Uterus (tissue), 4 donors: ENCODE data around the gene COQ7. TPM values are rescaled to one million over a fixed set of nuclear protein-coding genes. Genes with fewer than 3 reads are reported as not detected.

Experiments
- DNase-seq, 2 donors: peaks; one replicate each; pipeline ENCODE4 v3.0.0-alpha.2; 2019 to 2020
- H3K27ac ChIP-seq, 2 donors: fragments of 200-600 bp; sonication (generic); 1 replicate in 1 of 2; 2 replicates in 1 of 2; pipeline ENCODE4 v1.5.1; 2016 to 2018
- H3K27me3 ChIP-seq, 2 donors: fragments of 200-600 bp; sonication (generic); one replicate each; pipeline ENCODE4 v1.5.1; 2018 to 2019; ENCODE audit warnings: control low read depth in 1 of 2
- H3K36me3 ChIP-seq, 2 donors: fragments of 200-600 bp; sonication (generic); one replicate each; pipeline ENCODE4 v1.5.1; 2019; ENCODE audit warnings: control low read depth in 1 of 2
- H3K4me1 ChIP-seq, 2 donors: fragments of 200-600 bp; sonication (generic); one replicate each; pipeline ENCODE4 v1.5.1; 2018 to 2019; ENCODE audit warnings: control low read depth in 1 of 2
- H3K4me3 ChIP-seq, 2 donors: fragments of 200-600 bp; sonication (generic); 1 replicate in 1 of 2; 2 replicates in 1 of 2; pipeline ENCODE4 v1.5.1; 2018 to 2019; ENCODE audit warnings: mild to moderate bottlenecking in 1 of 2
- H3K9me3 ChIP-seq, 2 donors: fragments of 200-600 bp; sonication (generic); one replicate each; pipeline ENCODE4 v1.5.1; 2019; ENCODE audit warnings: control low read depth in 1 of 2
- POLR2A ChIP-seq, 2 donors: fragments of 450-650 bp; IDR thresholded peaks; one replicate each; pipeline ENCODE4 v1.6.1; 2016; ENCODE audit warnings: antibody characterized with exemption in 2 of 2, mild to moderate bottlenecking in 1 of 2, moderate library complexity in 1 of 2
- intact Hi-C: fragments of 100-400 bp; cut with DNase I; formaldehyde crosslinking; loops from one replicate; pipeline ENCODE4 v1.15.1; 2023; ENCODE audit warnings: low total_unique reads
- total RNA-seq, 4 donors: library from RNA; depleted of rRNA in 3 of 4; stranded (reverse); fragments of >200 nt in 3 of 4; gene quantifications; one replicate each; pipeline versions ENCODE4 v1.1.0 to v1.2.4, GENCODE V29; 2014 to 2023
- TF ChIP-seq, protein P1 (sequence below), 4 experiments: fragments of 200-600 bp in 2 of 4; fragments of 450-650 bp in 2 of 4; sonication (generic) in 2 of 4; IDR thresholded peaks; one replicate each; pipeline ENCODE4 v1.5.1; 2016 to 2019; ENCODE audit warnings: antibody characterized with exemption in 4 of 4, mild to moderate bottlenecking in 2 of 4, moderate library complexity in 1 of 4
- donor health status: DM: yes; HTN: yes; CAD: no.

Gene COQ7
- total RNA-seq = 10 to 100 TPM in 3 of 4 donors, 1 to 10 TPM in 1; 9.7 to 40.2 (median 27.3) TPM

DNA sequence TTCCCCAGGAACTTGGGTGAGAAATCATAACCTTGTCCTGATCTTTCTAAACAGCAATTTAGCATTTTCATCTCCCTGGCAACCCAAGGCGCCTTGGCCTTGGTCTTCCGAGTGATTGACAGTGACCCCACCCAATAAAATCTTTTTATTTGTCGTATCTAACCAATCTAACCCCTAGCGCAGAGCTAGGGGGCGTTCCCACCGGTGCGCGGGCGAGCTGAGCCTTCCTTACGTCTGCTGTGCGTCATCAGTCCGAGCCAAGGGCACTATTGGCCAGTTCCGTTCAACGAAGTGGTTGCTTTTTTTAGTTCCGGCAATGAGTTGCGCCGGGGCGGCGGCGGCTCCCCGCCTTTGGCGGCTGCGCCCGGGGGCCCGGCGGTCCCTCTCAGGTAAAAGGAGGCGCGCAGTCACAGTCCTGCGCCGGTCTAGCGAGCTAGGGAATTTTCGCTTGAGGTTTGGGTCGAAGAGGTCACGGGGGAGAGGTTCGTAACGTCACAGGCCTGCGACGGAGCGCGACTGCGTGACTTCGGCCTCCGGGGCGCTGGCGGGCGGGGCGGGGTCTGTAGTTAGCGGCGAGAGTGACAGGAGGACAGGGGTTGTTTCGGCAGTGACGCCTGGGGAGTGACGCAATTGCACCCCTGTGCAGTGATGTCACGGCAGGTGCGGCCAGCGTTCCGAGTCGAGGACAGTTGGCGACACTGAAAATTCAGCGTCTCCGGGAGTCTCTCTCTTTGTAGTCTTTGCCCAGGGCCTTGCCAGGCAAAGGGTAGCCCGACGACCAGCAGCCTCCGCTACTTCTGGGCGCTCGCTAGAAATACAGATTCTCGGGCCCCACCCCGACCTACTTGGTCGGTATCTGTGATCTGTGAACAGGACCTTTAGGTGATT is at the start of gene COQ7:
TSS of gene COQ7 (plus strand) at position 266 of the 888 bp plus-strand sequence. CDS start at position 317, 51 bp downstream.
- TF ChIP-seq, protein P1, sequence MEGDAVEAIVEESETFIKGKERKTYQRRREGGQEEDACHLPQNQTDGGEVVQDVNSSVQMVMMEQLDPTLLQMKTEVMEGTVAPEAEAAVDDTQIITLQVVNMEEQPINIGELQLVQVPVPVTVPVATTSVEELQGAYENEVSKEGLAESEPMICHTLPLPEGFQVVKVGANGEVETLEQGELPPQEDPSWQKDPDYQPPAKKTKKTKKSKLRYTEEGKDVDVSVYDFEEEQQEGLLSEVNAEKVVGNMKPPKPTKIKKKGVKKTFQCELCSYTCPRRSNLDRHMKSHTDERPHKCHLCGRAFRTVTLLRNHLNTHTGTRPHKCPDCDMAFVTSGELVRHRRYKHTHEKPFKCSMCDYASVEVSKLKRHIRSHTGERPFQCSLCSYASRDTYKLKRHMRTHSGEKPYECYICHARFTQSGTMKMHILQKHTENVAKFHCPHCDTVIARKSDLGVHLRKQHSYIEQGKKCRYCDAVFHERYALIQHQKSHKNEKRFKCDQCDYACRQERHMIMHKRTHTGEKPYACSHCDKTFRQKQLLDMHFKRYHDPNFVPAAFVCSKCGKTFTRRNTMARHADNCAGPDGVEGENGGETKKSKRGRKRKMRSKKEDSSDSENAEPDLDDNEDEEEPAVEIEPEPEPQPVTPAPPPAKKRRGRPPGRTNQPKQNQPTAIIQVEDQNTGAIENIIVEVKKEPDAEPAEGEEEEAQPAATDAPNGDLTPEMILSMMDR (IDR thresholded peaks at IDR 0.05) = peak in 2 of 4 experiments; percentile 17 to 18
- TF ChIP-seq POLR2A (IDR thresholded peaks at IDR 0.05) = peak; percentile 29 to 63
- DNase-seq = peak; percentile 97 to 99
- intact Hi-C loops = no loop called here

GRCh38 chr16:19020689-19021088 is 46.7 kb upstream of the COQ7 start:
- H3K36me3 ChIP-seq = no peaks in the 10 kb centered on the region
- DNase-seq = no peak
- no peaks in the 10 kb centered on the region for H3K27me3 ChIP-seq
- H3K4me3 ChIP-seq = no peak overlapping the region
- H3K9me3 ChIP-seq = no peaks in the 10 kb centered on the region
- no peak for TF ChIP-seq POLR2A (IDR thresholded peaks at IDR 0.05)
- TF ChIP-seq, protein P1 (IDR thresholded peaks at IDR 0.05) = no peak
- H3K4me1 ChIP-seq = no peaks in the 10 kb centered on the region
- intact Hi-C loops = no loop called here
- H3K27ac ChIP-seq = no peak overlapping the region

More for the DNA sequence above, at the start of gene COQ7:
- Histone ChIP-seq H3K27ac (peak within 1 kb of the TSS; percentile 98), H3K27me3 (no peaks in the 10 kb centered on the region), H3K9me3 (no peaks in the 10 kb centered on the region), H3K4me3 (peak within 1 kb of the TSS; percentile 79 to 81), H3K36me3 (no peaks in the 10 kb centered on the region), H3K4me1 (peaks cover 3 to 4% of the 10 kb centered on the region in 2 donors)

DNA sequence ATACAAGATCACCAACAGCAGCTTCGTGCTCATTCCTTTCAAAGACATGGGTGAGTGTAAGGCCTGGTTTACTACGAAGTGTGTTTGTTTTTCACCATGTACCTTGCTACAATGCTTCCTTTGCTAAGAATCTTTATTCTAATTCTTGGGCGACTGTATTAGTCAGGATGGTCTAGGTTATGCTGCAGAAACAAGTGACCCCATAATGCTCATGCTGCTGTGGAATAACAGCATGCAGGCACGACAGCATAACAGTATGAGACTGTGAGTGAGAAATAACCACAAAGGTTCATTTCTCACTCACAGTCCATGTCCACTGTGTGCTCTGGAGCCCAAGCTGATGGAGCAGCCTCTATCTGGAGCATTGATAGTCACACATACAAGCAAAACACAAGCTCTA is 45.7 kb upstream of the COQ7 start:
- H3K4me1 ChIP-seq = no peaks in the 10 kb centered on the region
- no peaks in the 10 kb centered on the region for H3K9me3 ChIP-seq
- no peak overlapping the region for H3K4me3 ChIP-seq
- TF ChIP-seq, protein P1 (IDR thresholded peaks at IDR 0.05) = no peak
- intact Hi-C loops = no loop called here
- no peak for DNase-seq
- no peaks in the 10 kb centered on the region for H3K36me3 ChIP-seq
- H3K27ac ChIP-seq = no peak overlapping the region
- H3K27me3 ChIP-seq = no peaks in the 10 kb centered on the region

DNA sequence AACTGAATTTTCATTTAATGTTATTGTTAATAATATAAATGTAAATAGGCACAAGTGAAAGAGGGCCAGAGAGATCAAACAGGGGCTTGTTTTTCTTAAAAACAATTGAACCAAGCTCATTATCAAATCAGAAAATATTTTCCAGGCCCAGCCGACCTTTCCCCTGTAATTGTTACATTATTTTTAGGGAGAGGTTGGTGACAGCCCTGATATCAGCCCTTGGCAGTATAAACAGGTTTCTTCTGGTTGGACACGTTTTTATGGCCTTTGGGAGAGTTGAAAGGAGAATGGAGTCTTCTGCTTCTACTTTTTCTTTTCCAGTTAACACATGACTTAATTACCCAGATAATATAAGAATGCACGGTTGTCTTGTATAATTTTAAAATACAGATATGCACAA is 40.0 kb upstream of the COQ7 start:
- no peak overlapping the region for H3K27ac ChIP-seq
- no peak overlapping the region for H3K4me3 ChIP-seq
- no peaks in the 10 kb centered on the region for H3K4me1 ChIP-seq
- H3K27me3 ChIP-seq = no peaks in the 10 kb centered on the region
- no peaks in the 10 kb centered on the region for H3K36me3 ChIP-seq
- no peak for TF ChIP-seq POLR2A (IDR thresholded peaks at IDR 0.05)
- TF ChIP-seq, protein P1 (IDR thresholded peaks at IDR 0.05) = no peak
- intact Hi-C loops = no loop called here
- H3K9me3 ChIP-seq = no peaks in the 10 kb centered on the region
- no peak for DNase-seq

DNA sequence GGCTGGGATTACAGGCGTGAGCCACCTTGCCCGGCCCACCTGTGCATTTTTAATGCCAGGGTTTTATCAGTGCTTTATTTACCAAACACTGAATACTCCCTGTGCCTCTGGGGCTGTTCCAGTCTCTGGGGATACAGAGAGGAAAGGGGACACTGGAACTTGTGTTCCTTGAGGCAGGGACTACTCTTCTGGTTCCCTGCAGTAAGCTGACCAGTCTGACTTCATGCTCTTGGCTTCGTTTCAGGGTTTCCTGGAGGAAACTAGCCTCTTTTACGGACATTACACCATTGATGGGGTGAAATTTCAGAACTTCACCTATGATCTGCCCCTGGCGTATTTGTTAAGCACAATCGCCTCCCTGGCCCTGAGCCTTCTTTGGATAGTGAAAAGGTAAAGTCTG is 37.4 kb upstream of the COQ7 start:
- H3K36me3 ChIP-seq = no peaks in the 10 kb centered on the region
- intact Hi-C loops = no loop called here
- TF ChIP-seq, protein P1 (IDR thresholded peaks at IDR 0.05) = no peak
- no peak for TF ChIP-seq POLR2A (IDR thresholded peaks at IDR 0.05)
- H3K4me3 ChIP-seq = no peak overlapping the region
- DNase-seq = no peak
- H3K9me3 ChIP-seq = no peaks in the 10 kb centered on the region
- no peak overlapping the region for H3K27ac ChIP-seq
- H3K4me1 ChIP-seq = no peaks in the 10 kb centered on the region
- H3K27me3 ChIP-seq = no peaks in the 10 kb centered on the region
